GM10266 (cell line): ENCODE measurements around the gene HDAC4.
A peak's percentile ranks its signal among the peaks of the same experiment; 100 is the strongest.

ENCODE experiments used
- DNase-seq: peaks from one replicate; pipeline ENCODE4 v3.0.0; 2012; ENCODE audit errors: extremely low spot score
- TF ChIP-seq, protein P1 (sequence below): IDR thresholded peaks from 2 replicates; pipeline ENCODE4 v1.5.1; 2012; ENCODE audit warnings: mild to moderate bottlenecking, low read depth; ENCODE audit not compliant: control insufficient read depth, insufficient read depth; ENCODE audit errors: missing control alignments

HDAC4 gene

DNA sequence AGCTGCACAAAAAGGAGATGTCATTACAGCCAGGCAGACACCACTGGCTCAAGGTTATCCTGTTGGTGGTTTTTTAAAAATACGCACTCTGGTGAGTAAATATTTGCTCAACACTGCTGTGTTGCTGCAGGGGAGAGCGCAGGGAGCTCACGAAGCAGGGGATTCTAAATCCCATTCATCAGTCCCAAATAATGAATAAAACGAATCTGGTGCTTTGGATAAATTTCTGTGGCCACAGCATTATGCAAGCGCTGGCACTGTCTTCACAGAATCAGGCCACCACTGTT lies 256.2 kb downstream of the HDAC4 start:
- DNase-seq, result no peak
- TF ChIP-seq, protein P1, sequence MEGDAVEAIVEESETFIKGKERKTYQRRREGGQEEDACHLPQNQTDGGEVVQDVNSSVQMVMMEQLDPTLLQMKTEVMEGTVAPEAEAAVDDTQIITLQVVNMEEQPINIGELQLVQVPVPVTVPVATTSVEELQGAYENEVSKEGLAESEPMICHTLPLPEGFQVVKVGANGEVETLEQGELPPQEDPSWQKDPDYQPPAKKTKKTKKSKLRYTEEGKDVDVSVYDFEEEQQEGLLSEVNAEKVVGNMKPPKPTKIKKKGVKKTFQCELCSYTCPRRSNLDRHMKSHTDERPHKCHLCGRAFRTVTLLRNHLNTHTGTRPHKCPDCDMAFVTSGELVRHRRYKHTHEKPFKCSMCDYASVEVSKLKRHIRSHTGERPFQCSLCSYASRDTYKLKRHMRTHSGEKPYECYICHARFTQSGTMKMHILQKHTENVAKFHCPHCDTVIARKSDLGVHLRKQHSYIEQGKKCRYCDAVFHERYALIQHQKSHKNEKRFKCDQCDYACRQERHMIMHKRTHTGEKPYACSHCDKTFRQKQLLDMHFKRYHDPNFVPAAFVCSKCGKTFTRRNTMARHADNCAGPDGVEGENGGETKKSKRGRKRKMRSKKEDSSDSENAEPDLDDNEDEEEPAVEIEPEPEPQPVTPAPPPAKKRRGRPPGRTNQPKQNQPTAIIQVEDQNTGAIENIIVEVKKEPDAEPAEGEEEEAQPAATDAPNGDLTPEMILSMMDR, result no peak

DNA sequence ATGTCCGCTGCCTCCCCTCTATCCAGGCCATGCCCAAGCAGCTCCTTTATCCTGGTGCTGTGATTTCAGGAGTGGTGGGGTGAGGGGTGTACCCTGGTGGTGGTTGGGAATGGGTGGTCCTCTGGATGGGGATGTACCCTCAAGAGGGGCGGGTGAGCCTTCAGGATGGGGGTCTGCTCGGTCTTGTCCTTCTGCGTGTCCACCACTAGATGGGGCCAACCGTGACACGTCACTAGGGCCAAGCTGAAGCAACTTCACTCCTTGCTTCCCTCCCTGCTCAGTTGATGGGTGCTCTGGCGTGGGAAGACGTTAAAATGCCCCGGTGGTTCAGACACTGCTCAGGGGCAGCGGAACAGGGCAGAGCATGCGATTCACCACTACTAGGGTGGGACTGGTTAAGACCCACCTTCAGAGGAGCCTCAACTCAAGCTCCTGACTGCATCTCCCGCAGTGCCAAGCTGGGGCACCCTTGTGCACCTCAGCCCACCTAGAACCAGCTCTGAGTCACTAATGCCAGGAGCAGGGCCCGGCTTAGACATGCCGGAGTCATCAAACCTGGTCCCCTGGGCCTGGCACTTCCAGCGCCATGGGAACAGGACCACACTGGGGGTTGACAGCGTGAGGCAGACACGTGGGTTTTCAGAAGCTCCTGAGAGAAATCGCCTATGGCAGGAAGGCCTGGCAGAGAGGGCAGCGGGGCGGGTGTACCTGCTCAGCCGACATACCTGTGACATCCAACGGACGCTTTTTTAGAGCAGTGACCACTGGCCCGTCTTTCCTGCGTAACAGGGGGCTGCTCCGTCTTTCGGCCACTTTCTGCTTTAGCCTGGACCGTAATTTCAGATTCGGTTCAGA lies 256.7 kb downstream of the HDAC4 start:
- peak; percentile 72 for DNase-seq
- TF ChIP-seq, protein P1, result peak; percentile 61

DNA sequence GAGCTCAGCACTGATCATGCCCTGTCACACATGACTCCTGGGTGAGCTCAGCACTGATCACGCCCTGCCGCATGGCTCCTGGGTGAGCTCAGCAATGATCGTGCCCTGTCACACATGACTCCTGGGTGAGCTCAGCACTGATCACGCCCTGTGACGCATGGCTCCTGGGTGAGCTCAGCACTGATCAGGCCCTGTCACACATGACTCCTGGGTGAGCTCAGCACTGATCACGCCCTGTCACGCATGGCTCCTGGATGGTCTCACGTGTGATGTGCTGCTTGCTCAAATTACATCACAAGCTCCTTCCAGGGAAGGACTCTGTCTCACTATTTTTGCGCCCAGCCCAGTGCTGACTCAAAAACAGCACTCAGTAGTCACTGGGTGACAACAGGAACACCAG lies 258.0 kb downstream of the HDAC4 start:
- no peak for DNase-seq
- TF ChIP-seq, protein P1, result no peak

DNA sequence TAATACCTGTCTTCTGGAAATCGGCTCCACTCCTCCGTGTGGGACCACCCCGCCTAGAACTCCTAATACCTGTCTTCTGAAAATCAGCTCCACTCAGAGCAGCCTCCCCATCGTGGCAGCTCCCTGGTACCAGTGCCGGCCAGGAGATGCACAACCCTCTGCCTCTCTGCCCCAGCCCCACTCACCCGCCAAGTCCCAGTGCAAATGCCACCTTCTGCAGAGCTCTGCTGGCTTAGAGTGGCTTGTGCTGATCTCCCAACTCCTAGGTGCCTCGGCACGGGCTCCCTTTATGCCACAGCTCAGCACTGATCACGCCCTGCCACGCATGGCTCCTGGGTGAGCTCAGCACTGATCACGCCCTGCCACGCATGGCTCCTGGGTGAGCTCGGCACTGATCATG lies 258.5 kb downstream of the HDAC4 start:
- no peak for DNase-seq
- TF ChIP-seq, protein P1, result no peak

DNA sequence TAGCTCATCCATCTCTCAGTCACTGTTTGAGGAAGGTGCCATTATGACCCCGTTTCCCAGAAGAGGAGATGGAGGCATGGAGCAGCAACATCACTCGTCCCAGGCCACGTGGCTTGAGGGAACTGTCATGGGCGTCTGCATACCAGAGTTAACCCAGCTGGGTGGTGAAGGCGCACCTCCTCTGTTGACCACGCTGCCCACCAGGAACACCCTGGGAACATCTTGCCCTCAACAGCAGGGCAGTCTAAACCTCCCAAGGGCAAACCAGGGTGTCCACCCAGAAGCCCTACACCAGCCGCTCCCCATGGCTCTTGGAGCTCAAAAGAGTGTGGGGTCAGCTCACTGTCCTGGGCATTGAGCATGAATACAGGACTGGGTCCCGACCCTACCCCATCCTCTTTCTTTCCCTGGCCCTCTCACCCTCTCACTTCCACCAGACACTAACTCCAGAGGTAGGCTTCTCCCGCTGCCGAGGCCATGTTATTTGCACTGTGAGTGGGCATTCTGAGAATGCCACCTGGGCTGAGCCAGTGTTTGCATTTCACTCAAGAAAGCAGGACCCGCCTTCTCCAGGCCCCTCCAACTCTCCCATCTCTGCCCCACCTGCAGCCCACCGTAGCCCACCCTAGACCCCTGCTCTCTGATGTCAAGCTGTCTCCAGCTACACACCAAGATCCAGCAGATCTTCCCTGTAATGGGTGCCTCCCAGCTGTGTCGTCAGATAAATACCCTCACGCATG lies 259.6 kb downstream of the HDAC4 start:
- DNase-seq, result no peak
- TF ChIP-seq, protein P1, result no peak

DNA sequence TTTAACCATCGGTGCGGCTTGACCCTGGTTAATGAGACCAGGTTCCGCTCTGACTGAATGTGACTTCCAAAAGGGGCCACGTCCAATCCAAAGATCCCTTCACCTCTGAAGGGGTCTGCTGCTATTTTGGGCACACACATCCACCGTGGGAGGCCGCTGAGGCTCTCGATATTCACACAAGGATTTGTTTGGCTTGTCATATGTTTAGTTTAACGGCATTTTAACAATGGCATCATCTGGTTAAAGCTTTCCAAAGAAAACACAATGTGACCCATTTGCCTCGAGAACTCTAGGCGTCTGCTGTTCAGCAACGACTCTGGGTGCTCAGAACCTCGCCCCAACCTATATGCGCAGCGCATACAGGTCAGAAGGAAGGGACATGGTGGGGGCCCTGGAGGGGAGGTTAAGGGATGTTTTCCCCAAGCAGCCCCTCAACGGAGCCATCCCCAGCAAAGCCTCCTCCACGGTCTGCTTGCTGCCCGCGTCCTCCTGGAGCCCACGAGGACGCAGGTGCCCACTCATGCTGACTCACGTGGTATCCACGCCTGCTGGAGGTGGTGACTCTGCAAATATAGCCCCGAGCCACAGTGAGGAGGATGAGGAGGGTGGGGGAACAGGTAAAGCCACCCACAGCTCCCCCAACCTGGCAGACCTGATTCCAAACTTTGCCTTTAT lies 260.3 kb downstream of the HDAC4 start:
- no peak for DNase-seq
- TF ChIP-seq, protein P1, result no peak
